Cerebellar cortex (tissue), 1 donor: ENCODE data around the gene LAX1.
"Not testable (repeated sequence)": the region's sequence is repeated elsewhere in the genome, so short reads cannot be mapped to it uniquely, and the experiment has no call there.

Experiments
- DNase-seq: peaks from one replicate; pipeline ENCODE4 v3.0.0-alpha.2; 2015; ENCODE audit warnings: low spot score

LAX1 gene

GRCh38 chr1:203765029-203765837 lies at the start of gene LAX1:
LAX1 (plus strand) TSS chr1:203765183; CDS start chr1:203765566, 383 bp downstream.
- no peak for DNase-seq

GRCh38 chr1:203717120-203717519 lies 47.9 kb upstream of the LAX1 start:
- no peak for DNase-seq

DNA sequence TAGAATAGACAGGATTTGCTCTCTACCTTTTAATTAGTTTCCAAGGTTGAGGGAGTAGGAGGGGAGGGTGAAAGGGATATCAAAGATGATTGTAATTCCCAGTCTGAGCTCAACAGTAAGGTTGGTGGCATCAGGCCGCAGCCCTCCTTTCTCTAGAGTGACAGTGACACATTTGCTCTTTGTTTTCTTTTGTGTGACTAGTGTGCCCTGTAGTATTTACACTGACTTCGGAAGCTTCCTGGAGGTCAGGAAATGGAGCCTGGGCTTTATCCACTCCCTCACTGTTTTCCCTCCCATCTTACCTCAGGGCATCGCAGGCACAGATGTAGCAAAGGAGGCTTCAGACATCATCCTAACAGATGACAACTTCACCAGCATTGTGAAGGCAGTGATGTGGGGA lies 44.7 kb upstream of the LAX1 start:
- no peak for DNase-seq

DNA sequence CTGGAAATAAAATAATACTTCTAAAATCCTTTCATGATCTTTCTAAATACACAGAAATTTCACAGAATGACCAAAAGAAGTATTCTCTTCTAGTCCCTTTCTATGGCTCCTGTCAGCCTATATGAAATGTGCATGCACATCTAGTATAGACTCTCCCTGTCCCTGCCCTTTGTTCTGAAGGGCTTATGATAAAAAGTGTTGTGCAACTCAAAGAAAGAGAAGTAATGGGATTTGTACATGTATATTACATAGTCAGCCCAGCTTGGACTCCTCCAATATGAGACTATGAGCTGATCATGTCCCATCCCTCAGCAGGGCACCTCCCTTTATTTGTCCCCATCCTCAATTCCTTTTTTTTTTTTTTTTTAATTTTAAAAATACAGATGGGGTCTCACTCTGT lies 42.1 kb upstream of the LAX1 start:
- DNase-seq, result no peak

- DNase-seq, result no peak
Measured at GRCh38 chr1:203726417-203726867, 38.5 kb upstream of the LAX1 start.

DNA sequence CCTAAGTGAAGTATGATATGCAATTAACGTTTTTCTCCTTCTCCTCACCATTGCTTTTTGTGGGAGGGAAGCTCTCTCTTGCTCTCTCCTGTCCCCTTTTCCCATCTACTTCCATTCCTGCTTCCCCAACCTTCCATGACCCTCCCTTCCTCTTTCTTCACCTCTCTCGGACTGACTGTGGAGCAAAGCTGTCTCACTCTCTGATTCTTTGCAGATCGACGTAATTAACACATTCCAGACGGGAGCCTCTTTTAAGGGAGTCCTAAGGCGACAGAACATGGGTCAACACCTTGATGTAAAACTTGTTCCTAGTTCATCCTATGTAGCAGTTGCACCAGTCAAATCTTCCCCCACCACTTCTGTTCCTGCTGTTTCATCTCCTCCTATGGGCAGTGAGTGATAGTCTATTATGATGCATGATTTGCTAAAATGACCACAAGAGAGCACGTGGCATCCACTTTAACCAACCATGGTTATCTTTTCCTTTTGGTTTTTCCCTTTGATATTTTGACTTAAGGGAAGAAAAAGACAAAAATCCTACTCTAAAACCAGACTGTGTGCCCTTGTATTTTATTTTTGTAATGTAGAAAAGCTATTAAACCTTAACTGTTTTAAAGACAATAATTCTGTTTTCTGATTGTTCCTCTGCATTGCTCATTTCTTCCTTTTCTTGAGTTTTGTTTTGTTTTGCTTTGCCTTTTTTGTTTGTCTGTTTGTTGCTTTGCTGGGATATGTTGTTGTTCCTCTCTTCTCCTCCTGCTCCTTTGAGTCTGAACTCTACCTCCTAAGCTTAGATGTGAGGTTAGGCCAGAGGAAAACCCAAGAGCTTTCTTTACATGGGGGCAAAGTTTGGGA lies 31.7 kb upstream of the LAX1 start:
- DNase-seq, result no peak

DNA sequence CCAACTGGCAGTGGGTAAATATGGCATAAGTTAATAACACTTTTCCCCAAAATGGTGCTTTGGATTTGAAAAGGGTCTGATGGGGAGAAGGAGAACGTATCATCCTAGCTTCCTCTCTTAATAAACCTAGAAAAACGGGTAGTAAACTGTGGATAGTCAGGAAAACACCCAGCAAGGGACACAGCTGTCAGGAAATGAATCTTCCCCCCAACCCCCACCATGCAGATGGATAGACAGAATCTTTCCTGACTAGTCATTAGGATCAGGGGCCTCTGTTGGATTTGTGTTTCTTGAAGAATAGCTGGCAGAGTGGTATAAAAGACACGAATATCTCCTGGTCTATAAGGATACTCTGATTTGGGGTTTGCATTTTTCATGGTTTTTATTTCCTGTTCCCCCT lies 22.5 kb upstream of the LAX1 start:
- DNase-seq, result peak; percentile 5

DNA sequence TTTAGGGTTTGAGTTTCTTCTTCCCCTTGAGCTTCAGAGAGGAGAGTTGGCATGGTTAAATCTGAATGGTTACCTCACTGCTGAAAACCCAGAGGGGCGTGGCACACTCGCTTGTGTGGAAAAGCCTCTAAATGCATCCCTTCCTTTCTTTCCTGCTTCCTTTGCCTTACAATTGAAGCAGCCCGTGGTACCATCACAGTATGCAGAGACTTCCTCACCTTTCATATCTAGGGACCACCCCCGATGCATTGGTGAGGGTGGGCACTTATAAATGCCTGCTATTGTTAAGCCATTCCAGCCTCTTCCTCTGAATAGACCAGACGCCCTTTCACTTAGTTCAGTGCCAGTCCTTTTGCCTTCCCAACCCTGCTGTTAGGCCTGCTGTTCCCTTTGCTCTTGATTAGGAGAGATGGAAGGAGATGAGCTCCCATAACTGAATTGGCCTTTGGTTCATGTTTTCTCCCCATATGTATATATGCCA lies 21.9 kb upstream of the LAX1 start:
- peak; percentile 85 for DNase-seq

- peak; percentile 91 for DNase-seq
Measured at GRCh38 chr1:203744075-203744972, 20.7 kb upstream of the LAX1 start.

DNA sequence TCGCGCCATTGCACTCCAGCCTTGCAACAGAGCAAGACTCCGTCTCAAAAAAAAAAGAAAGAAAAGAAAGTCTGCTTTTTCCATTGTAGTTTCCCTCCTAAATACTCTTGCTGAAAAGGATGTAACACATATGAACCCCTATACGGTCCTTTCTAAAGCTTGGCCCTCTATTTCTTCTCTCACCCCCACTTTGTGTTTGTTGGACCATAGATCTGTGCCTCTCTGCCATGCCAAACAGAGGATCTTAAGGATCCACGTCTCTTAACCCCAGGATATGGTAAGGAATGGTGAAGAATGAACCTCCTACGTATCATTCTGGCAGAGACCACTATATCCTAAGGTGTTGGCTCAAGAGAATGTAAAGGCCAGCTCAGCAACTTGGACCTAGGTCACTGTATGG lies 18.7 kb upstream of the LAX1 start:
- DNase-seq, result no peak

DNA sequence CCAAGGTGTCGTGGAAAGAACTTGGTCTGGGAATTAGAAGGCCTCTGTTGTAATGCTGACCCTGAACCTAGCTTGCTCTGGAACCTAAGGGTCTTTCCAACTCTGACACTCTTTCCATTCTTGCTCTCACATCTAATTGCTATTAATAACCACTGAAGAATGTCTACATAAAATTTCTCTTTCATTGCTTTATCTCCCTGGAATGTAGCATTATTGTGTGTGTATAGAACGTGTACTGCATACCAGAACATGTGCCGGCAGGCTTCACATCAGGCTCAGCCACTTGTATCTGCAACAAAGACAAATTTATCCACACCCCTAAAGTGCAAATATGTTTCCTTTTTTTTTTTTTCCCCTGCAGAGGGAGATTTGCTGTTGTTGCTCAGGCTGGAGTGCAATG lies 13.9 kb upstream of the LAX1 start:
- no peak for DNase-seq

GRCh38 chr1:203751618-203752361 lies 13.2 kb upstream of the LAX1 start:
- DNase-seq, result not testable (repeated sequence)

DNA sequence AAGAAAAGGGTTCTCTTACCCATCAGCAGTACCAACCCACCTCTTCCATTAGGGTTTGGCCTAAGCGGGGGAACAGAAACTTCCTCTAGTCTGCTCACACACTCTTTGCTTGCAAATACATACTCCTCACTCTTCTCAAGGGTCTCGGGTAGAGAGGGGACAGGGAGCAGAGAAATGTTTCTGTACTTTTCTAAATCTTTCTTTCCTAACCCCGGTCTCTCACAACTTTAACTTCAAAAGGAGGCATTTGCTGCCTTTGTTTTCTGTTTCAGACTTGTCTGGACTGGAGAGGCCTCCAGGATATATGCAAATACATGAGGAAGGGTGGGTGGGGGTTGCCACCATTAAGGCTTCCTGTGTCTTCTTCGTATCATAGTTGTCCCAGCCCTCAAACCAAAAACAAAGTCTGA lies 10.5 kb upstream of the LAX1 start:
- DNase-seq, result no peak

DNA sequence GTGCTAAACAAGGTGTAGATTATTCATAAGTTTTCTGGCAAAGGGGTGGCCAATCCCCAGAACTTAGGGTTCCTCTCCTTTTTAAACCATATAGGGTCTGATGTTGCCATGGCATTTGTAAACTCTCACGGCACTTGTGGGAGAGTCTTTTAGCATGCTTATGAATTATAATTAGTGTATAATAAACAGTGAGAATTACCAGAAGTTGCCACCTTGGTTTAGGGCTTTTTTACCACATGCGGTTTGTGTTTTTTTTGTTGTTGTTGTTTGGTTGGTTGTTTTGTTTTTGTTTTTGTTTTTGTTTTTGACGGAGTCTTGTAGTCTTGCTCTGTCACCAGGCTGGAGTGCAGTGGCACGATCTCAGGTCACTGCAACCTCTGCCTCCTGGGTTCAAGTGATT lies 8.9 kb upstream of the LAX1 start:
- DNase-seq, result no peak

DNA sequence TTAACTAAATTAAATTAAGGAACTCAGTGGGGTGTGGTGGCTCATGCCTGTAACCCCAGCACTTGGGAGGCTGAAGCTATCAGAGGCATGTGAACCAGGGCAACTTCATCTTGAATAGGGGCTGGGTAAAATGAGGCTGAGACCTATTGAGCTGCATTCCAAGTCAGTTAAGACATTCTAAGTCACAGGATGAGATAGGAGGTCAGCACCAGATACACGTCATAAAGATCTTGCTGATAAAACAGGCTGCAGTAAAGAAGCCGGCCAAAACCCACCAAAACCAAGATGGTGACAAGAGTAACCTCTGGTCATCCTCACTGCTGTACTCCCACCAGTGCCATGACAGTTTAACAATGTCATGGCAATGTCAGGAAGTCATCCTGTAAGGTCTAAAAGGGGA lies 6.2 kb upstream of the LAX1 start:
- not testable (repeated sequence) for DNase-seq

DNA sequence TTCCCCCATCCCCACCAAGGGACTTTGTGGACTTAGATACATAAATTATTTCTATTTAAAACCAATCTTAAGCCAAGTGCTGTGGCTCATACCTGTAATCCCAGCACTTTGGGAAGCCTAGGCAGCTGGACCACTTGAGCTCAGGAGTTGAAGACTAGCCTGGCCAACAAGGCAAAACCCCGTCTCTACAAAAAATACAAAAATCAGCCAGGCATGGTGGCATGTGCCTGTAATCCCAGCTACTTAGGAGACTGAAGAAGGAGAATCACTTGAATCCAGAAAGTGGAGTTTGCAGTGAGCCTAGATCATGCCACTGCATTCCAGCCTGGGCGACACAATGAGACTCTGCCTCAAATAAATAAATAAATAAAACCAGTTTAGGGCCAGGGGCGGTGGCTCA lies 4.5 kb upstream of the LAX1 start:
- no peak for DNase-seq

DNA sequence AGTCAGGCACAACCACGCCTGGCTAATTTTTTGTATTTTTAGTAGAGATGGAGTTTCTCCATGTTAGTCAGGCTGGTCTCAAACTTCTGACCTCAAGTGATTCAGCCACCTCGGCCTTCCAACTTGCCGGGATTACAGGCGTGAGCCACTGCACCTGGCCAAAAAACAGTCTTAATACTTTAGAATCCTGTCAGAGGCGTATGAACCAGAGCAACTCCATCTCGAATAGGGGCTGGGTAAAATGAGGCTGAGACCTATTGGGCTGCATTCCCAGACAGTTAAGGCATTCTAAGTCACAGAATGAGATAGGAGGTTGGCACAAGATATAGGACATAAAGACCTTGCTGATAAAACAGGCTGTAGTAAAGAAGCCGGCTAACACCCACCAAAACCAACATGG lies 3.0 kb upstream of the LAX1 start:
- DNase-seq, result not testable (repeated sequence)

DNA sequence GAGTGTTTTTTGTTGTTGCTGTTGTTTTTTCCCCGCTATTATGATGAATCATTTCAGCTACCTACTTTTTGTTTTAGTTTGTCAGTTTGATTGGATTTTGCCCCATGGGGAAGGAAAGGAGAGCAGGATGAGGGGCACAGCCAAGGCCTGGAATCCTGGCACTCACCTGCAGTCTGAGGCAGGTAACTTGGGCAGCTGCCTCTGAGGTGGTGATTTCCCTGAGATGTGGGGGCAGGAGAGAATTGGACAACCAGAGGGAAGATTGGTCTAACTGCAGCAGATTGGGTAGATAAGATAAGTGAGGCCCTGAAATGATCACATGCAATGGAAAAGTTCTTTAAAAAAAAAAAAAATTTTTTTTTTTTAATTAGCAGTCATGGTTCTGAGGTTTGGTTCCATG lies 1.5 kb upstream of the LAX1 start:
- no peak for DNase-seq

DNA sequence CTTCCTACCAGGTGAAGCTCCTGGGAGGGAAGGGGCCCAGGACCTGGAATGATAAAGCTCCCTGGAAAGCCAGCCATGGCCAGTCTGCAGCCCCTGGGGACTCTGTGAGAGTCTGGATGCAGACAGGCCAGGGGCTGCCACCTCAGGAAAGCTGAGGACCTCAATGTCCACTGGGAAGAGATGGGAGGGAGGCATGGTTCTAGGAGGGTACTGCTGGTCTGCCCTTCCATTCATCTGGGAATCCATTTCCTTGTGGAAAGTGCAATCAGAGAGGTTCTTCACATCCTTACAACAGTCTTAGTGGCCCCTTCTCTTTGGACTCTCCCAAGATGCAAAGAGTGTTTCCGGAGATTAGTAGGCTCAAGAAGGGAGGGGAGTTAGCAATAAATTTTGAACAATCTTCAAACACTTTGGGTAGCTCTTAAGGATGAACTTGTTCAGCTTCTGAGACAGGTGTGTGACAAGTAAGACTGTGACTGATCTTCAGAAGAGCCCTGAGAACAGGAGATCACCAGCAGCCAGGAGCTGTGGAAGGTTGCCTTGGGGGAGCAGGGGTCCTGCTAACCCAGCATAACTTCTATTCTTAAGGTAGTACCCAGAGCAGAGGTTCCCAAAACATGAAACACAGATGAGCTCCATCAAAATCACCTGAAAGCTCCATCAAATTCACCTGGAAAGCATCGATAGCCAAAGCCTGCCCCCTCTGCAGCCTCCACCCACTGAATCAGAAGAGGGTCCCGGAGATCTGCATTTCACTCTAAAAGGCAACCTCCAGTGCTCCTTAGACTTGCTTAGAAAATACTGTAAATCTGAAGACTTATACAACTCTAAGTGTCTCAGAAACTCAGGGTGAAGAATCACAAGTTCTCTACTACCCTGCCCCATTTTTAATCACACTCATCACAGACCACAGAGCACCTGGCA lies 616 bp upstream of the LAX1 start:
- DNase-seq, result no peak

DNA sequence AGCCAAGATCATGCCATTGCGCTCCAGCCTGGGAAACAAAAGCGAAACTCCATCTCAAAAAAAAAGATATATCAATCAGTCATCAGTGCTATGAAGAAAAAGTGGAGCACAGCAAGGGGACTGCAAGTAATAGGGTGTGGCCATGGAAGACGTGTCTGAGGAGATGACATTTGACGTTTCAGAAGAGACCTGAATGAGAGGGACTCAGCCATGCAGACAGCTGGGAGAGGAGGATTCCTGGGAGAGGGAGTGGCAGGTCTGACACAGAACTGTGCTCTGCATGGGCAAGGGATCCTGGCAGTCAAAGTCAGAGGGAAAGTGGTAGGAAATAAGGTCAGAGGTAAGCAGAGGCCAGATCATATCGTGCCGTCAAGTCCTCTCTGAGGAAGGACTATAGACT lies 3.3 kb downstream of the LAX1 start:
- no peak for DNase-seq
